ENCODE results near the gene PDE8B. TPM values are rescaled to one million over a fixed set of nuclear protein-coding genes. Genes with fewer than 3 reads are reported as not detected.

Gene PDE8B
- polyA plus RNA-seq, 5 donors = 4.6 to 8.5 (median 6.8) TPM

GRCh38 chr5:77189421-77189820, 21.1 kb upstream of the PDE8B start:
- DNase-seq = no peak

- no peak for DNase-seq
Measured at GRCh38 chr5:77192441-77193050, 17.9 kb upstream of the PDE8B start.

- DNase-seq = no peak
Measured at GRCh38 chr5:77194762-77195161, 15.7 kb upstream of the PDE8B start.

- no peak for DNase-seq
Measured at GRCh38 chr5:77197840-77198554, 12.5 kb upstream of the PDE8B start.

- no peak for DNase-seq
Measured at GRCh38 chr5:77200663-77201062, 9.8 kb upstream of the PDE8B start.

- no peak for DNase-seq
Measured at GRCh38 chr5:77202145-77202544, 8.3 kb upstream of the PDE8B start.

- DNase-seq = no peak
Measured at GRCh38 chr5:77204967-77205366, 5.5 kb upstream of the PDE8B start.

- no peak for DNase-seq
Measured at GRCh38 chr5:77208507-77209163, 1.8 kb upstream of the PDE8B start.

GRCh38 chr5:77209495-77210090, 887 bp upstream of the PDE8B start:
- no peak for DNase-seq

- DNase-seq = no peak
Measured at GRCh38 chr5:77210964-77211690, 647 bp downstream of the PDE8B start.

GRCh38 chr5:77211691-77212047, 1.2 kb downstream of the PDE8B start:
- DNase-seq = no peak

- no peak for DNase-seq
Measured at GRCh38 chr5:77213601-77214000, 3.1 kb downstream of the PDE8B start.

- DNase-seq = no peak
Measured at GRCh38 chr5:77214151-77214550, 3.7 kb downstream of the PDE8B start.

GRCh38 chr5:77218263-77218662, 7.8 kb downstream of the PDE8B start:
- no peak for DNase-seq

GRCh38 chr5:77221115-77221514, 10.6 kb downstream of the PDE8B start:
- no peak for DNase-seq

GRCh38 chr5:77222722-77223121, 12.2 kb downstream of the PDE8B start:
- no peak for DNase-seq

GRCh38 chr5:77223653-77224052, 13.2 kb downstream of the PDE8B start:
- no peak for DNase-seq

- DNase-seq = no peak
Measured at GRCh38 chr5:77224672-77225355, 14.3 kb downstream of the PDE8B start.

- DNase-seq = no peak
Measured at GRCh38 chr5:77225531-77225930, 15.1 kb downstream of the PDE8B start.

- DNase-seq = no peak
Measured at GRCh38 chr5:77229887-77230286, 19.4 kb downstream of the PDE8B start.

GRCh38 chr5:77230727-77231470, 20.4 kb downstream of the PDE8B start:
- DNase-seq = no peak

All from right lung (tissue), 5 donors.